Stimulated activated CD8-positive, alpha-beta memory T cell treated with anti-CD3 and anti-CD28 coated beads, Interleukin-15, amount 100 ng/mL, for 48 hours (primary cell): ENCODE data around the gene TSTD2.
"Not testable (repeated sequence)": the region's sequence is repeated elsewhere in the genome, so short reads cannot be mapped to it uniquely, and the experiment has no call there.

Source experiments
- DNase-seq, 2 donors: peaks; one replicate each; pipeline ENCODE4 v3.0.0-alpha.2; 2020; ENCODE audit warnings: low read depth in 2 of 2

TSTD2 gene

DNA sequence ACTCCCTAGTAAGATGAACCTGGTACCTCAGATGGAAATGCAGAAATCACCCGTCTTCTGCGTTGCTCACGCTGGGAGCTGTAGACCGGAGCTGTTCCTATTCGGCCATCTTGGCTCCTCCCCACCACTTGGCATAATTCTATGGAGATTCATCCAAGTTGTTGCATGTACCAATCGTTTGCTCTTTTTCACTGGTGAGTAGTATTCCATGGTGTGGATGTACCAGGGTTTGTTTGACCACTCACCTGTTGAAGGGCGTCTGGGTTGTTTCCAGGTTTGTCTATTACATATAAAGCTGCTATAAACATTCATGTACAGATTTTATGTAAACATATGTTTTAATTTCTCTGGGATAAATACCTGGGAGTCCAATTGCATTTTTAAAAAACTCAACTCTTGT, 46.3 kb downstream of the TSTD2 start:
- not testable (repeated sequence) for DNase-seq

DNA sequence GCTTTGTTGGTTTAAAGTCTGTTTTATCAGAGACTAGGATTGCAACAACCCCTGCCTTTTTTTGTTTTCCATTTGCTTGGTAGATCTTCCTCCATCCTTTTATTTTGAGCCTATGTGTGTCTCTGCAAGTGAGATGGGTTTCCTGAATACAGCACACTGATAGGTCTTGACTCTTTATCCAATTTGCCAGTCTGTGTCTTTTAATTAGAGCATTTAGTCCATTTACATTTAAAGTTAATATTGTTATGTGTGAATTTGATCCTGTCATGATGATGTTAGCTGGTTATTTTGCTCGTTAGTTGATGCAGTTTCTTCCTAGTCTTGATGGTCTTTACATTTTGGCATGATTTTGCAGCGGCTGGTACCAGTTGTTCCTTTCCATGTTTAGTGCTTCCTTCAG, 48.4 kb downstream of the TSTD2 start:
- DNase-seq = not testable (repeated sequence)

DNA sequence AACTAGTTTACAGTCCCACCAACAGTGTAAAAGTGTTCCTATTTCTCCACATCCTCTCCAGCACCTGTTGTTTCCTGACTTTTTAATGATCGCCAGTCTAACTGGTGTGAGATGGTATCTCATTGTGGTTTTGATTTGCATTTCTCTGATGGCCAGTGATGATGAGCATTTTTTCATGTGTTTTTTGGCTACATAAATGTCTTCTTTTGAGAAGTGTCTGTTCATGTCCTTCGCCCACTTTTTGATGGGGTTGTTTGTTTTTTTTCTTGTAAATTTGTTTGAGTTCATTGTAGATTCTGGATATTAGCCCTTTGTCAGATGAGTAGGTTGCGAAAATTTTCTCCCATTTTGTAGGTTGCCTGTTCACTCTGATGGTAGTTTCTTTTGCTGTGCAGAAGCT, 51.6 kb downstream of the TSTD2 start:
- not testable (repeated sequence) for DNase-seq

DNA sequence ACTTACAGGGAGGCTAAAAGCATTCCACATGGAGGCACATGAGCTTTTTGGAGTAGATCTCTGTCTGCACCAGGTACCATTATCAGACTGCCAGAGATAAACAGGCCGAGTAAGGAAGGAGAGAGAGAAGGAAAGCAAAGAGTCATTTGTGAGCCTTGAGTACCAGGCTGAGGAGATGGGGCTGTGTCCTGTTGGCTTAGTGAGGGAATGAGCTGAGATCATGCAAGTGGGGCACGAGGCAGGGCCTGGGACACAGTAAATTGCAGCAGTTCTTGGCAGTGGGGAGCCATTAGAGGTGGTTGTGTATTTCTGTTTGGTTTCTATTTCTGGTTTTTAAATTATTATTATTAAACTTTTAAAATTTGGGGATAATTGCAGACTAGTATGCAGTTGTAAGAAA, 53.3 kb downstream of the TSTD2 start:
- no peak for DNase-seq

DNA sequence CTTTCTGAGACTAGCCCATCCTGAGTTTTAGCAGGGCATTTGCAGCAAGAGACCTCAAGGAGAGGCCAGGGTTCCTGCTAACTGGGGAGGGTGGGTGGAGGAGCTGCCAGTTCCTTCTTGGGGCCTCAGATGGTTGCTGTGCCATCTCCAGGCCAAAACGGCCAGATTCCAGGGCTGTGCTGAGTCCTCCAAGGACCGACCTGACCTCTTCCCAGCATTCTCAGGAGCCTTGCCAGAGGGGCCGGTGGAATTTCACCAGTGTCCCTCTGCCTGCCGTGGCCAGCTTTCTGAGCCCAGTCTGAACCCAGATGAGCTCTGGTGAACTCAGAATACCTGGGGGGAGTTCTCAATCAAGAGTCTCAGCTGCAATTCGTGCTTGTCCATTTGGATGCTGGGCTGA, 54.3 kb downstream of the TSTD2 start:
- DNase-seq = no peak

DNA sequence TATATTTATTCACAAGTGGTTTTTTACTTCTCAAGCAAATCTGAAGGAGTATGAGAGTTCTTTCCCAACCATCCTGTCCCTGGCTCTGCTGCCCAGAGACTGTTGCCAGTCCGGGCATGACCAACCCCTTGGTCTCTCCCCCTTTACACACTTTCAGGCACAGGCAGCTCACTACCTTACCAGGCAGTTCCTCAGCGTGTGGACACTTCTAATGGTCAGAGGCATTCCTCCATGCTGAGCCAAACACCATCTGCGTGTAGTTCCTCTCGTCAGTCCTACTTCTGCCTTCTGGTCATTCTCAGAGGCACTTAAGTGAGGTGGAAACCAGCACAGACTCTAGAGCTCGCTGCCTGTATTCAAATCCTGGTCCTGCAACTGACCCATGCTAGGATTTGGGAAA, 56.1 kb downstream of the TSTD2 start:
- DNase-seq = no peak

DNA sequence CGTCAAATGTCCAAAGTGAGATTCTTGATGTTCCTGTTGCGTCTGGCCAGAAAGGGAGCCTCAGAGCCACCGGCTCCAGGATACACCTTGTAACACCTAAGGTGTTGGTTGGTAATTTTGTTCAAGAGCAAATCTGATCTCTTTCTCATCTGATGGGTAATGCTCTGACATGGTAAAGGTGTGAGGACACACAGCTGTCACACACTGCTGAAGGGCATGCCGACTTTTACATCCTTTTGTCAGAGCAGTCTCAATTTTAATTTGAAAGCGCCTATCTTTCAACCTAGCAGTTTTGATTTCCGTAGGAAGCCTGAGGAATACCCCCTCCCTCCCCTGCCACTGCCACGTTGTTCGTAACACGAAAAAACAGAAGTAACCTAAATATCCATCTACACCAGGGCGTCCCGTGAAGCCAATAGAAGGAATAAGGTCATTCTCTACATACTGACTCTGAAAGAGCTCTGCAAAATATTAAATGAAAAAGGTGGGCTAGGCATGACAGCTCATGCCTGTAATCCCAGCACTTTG, 57.4 kb downstream of the TSTD2 start:
- DNase-seq = no peak

DNA sequence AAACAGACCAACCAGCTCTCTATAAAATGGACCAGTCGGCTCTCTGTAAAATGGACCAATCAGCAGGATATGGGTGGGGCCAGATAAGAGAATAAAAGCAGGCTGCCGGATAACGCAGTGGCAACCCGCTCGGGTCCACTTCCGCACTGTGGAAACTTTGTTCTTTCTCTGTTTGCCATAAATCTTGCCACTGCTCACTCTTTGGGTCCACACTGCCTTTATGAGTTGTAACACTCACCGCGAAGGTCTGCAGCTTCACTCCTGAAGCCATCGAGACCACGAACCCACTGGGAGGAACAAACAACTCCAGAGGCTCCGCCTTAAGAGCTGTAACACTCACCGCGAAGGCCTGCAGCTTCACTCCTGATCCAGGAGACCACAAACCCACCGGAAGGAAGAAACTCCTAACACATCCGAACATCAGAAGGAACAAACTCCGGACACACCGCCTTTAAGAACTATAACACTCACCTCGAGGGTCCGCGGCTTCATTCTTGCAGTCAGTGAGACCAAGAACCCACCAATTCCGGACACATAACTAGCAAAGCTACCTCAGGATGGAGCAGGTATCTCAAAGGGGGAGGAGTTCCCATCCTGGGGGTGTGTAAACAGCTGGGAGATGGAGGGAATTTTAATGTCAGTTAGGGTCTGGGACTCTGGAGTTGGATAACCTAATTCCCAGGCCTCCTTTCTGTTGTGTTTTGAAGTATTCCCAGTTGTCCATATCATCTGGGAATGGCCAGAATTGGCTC, 58.1 kb downstream of the TSTD2 start:
- DNase-seq = peak; percentile 23 to 27

DNA sequence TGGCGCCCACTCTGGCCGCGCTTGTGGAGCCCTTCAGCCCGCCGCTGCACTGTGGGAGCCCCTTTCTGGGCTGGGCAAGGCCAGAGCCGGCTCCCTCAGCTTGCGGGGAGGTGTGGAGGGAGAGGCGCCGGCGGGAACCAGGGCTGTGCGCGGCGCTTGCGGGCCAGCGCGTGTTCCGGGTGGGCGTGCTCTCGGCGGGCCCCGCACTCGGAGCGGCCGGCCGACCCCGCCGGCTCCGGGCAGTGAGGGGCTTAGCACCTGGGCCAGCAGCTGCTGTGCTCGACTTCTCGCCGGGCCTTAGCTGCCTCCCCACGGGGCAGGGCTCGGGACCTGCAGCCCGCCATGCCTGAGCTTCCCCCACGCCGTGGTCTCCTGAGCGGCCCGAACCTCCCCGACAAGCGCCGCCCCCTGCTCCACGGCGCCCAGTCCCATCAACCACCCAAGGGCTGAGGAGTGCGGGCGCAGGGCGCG, 59.0 kb downstream of the TSTD2 start:
- DNase-seq = not testable (repeated sequence)

DNA sequence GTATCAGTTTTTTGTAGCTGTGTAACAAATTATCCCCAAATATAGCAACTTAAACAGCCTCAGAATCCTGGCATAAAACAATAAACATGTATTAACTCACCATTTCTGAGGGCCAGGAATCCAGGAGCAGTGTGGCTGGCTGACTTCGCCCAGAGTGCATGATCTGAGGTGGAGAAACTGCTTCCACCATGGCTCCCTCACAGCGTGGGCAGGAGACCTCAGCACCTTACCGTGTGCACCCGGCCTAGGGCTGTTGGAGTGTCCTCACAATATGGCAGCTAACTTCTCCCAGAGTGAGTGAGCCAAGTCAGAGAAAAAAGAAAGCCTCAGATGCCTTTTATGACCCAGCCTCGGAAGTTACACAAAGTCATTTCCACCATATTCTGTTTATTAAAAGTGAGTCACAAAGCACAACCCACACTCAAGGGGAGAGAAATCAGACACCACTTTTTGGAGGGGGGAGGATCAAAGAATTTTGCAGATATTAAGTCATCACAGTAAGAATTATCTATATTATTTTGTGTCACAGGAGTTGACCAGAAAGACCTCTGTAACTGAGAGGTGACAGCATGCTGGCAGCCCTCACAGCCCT, 59.6 kb downstream of the TSTD2 start:
- no peak for DNase-seq

DNA sequence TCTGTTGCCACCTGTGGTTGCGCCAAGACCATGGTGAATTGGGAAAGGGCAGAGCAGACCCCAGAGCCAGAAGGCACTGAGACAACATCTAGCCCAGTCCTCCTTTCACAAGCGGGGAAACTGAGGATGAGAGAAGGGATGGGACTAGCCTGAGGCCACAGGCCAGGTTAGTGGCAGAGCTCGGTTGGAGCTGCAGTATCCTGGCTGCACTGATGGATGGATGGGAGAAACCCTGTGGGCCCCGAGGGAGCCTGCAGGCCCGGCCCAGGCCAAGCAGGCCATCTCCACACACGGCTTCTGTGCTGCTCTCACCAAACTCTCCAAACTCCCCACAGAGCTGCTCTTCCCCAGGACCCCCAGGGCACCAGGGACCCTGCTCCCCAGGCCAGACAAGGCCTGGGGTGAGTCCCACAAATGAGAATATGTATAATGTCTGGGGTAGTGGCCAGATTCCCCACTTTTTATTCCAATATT, 60.2 kb downstream of the TSTD2 start:
- DNase-seq = no peak

DNA sequence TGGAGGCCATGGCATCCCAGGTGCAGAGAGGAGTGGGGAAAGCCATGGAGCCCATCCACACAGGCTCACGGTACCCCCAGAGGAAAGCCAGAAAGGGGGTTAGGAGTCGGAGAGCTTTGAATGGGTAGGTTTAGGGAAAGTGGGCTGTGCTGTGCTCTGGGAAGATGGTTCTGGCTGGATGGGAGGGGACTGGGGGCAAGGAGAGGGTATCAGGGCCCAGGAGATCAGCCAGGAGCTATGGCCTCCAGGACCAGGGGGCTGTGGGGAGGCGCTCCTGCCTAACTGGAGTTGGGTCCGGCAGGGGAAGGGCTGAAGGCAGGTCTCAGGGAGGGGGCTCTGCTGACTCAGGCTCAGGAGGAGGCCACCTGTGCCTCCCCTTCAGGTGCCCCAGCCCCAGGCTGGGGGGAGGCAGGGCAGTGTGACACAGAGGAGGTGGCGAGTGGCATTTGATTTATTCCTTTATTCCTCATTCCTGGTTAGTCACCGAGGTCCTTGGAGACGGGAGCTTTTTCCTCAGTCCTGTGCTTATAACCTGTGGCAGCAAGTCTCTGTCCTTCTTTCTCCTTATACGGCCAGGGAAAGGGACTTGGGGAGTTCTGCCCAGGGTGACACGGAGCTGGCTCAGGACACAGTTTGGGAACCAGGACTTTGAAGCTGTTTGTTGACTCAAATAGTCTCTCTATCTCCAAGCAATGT, 60.8 kb downstream of the TSTD2 start:
- no peak for DNase-seq

DNA sequence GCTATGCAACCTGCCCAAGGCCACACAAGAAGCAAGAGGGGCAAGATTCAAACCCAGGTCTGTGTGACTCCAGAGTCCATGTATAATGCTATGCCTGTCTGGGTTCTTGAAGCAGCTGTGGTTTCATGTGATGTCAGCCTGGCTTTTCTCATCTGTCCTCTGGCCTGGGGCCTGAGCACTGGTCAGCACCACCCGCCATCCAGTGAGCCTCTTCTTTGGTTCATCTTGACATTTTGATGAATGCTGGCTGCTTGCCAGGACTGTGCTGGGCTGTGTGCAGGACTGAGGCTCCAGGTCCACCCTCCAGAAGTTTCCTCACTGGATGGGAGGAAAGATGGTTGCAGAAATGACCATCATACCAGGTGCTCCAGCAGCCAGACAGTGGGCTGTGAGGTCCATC, 61.5 kb downstream of the TSTD2 start:
- no peak for DNase-seq

DNA sequence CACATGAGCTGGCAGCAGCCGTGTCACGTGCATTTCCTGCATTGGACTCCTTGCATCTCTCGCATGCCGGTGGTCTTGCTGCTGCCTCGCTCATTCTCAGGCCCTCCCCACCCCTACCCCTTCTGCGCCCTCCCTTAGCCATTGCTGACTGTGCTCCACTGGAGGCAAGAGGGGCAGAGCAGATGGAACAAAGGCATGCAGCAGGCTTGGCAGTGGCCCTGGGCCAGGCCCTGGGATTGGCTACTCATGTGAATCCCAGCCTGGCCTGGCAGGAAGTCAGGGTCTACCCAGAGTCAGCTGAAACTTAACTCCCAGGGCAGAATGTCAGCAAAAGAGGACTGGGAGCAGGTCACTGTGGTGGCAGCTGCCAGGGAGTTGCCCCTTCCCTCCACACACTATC, 62.3 kb downstream of the TSTD2 start:
- no peak for DNase-seq

DNA sequence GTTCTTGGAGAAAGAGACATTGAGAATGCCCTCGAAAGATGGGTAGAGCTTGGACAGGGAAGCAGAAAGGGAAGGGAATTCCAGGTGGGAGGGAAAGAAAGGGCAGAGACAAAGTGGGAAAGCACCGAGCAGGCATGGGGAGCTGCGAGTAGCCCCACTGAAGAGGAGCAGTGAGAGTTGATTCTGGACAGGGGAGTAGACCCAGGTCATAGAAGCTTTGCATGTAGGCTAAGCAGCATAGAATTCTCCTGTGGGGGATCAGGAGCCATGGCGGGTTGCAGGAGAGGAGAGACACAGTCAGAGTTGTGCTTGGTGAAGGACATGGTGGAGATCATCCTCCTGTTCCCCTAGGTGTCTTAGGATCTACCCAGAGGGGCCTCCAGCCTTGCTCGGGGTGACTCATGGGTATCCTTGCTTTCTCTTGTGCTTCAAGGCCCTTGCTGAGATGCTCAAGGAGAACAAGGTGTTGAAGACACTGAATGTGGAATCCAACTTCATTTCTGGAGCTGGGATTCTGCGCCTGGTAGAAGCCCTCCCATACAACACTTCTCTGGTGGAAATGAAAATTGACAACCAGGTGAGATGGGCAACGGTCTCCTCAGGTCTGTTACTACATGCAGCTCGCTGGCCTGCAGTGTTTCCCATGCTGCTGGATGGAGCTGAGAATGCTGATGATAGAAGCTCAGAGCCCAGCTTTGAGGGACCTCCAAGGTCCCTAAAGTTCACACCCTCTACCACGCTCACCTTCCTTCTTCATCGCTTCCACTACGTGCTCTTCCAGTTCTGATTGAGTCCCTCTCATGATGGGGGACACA, 64.5 kb downstream of the TSTD2 start:
- DNase-seq = no peak

DNA sequence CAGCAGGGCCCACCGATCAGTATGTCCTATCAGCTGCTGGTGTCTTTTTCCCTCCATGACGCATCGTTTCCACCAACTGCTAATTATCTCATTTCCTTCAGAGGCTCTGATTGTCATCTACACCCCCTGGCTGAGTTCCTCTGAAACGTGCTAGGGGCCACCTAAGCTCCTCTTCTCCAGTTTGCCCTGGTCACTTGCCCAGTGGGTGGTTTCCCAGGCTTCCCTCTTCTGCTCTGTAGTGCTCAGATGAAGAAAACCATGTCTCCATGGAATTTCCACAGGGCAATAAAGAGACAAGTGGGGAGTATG, 65.3 kb downstream of the TSTD2 start:
- DNase-seq = no peak

DNA sequence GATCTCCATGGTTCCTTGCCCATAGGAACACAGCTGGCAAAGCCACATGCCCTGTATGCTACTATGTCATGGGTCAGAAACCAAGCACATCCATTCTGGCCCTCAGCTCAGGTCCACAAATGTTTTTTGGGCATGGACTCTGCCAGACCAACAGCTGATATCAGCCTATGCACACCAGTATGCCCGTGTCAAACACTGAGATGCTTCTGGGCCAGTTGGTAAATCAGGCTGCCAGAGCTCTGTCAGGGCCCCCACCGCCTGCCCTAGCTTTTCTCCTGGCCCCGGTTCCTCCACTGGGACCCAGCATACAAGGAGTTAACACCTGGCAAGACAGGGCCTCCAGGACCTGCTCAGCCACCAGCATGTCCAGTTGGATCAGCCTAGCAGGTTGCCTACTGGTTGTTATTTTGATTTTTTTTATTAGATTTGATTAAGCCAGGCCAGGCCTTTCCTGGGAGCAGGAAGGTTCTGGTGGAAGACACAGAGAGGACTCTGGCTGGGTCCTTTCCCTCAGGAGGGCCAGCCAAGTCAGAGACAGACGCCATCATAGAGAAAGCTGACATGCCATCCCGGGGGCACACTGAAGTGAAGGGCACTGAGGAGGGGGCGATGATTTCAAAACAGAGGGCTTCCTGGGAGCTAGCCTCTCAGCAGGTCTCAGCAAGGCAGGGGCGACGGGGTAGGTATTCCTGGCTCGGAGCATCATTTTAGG, 65.8 kb downstream of the TSTD2 start:
- DNase-seq = no peak

DNA sequence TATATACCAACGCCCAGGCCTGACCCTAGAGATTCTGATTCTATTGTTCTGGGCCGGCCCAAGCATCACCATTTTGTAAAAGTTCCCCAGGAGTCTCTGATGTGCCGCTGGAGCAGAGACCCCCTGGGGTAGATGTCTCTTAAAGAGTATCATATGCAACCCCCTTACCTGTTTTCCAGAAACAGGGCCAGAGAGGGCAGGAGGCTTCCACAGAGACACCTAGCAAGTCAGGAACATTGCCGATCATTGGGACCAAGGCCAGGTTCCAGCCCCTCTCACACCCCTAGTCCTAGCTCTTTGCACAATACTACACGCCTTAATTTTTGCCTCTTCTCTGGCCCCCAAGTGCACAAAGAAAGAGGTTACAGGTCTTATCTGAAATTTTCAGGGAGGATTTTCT, 67.9 kb downstream of the TSTD2 start:
- DNase-seq = no peak

DNA sequence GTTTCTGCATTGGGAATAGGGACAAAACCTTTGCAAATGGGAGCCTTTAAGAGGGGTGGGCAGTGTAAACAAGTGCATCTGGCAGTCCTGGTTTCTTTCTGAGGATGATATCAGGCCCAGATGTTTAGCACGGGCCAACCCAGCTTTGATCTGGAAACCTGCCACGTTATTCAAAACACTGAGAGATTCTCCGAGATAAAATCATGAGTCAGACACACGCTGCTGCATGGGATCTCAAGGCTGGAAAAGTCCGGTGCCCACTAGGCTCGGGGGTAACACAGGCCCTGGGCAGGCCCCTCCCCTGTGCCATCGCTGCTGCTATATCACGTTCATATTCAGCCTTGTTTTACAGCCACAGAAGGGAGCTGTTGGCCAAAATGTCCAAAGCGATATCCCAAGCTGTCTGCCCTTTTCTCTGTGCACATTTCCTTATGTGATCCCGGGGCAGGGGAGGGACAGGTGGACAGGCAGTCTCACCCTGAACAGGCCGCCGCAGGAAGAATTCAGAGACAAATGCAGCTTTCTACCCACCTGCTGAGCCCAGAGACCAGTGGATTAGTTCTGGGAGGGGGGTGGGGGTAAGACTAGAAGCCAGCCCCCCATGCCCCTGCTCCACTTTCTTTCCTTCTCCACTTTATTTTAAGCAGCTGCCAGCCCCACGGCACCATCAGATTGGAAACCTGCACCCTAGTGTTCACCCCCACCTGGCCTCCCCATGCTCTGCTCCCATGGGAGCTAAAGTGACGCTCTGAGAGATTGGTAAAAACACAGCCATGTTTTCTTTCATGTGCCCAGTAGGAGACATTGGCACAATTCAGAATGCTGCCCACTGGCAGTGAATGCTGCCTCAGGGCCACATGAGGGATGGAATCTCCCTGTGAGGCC, 68.6 kb downstream of the TSTD2 start:
- DNase-seq = no peak

DNA sequence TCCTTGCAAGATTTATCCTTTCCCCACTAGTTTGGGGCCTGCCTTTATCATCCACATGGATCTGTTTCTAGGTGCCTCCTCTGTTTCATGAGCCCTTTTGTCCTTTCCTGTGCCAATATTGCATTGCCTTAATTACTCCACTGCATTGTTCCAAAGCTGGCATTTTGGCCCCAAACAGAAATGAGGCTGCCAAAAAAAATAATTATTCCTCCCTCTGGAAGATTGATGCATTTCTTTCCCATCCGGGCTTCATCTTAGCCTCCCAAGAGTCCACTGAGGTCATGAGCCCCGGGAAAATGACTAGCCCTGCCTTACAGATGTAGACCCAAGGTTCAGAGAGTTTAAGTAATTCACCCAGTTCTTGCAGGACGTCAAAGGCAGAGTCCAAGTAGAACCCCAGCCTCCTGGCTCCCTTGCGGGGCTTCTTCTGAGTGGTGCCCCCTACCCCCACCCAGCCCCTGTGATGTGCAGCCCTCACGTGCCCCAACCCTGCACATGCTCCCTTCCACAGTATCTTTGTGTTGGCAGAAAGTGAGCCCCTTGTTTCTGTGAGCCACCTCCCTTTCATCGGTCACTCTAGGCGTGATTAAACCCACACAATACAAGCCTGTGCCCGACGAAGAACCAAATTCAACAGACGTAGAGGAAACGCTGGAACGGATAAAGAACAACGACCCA, 69.6 kb downstream of the TSTD2 start:
- no peak for DNase-seq
